K562 (cell line): ENCODE results near the gene TMPRSS9. TPM values are rescaled to one million over a fixed set of nuclear protein-coding genes. Genes with fewer than 3 reads are reported as not detected.
A peak's percentile ranks its signal among the peaks of the same experiment; 100 is the strongest.

Experiments
- ATAC-seq: fragments of 200-7000 bp; cut with Tn5 transposase; 3 replicates; pipeline ENCODE4 v1.9.1; 2020; ENCODE audit warnings: moderate library complexity
- BruUV-seq: library from RNA; stranded (reverse); fragments of 400-500 nt; replicated peaks from 2 replicates; lab custom pipeline; 2021; lab: Mats Ljungman, UMichigan
- CTCF ChIA-PET: fragments of 300-600 bp; formaldehyde crosslinking; extraction: SDS; loops from one replicate; lab custom pipeline; 2021; ENCODE audit warnings: low intra/inter-chr PET ratio; lab: Yijun Ruan, JAX
- POLR2A ChIA-PET: fragments of 300-600, 350-650 bp; sonication (Branson Sonifier 250); formaldehyde crosslinking; extraction: SDS; loops from one replicate; lab custom pipeline; 2021; ENCODE audit warnings: antibody characterized with exemption, inconsistent platforms; lab: Yijun Ruan, JAX
- DNase-seq, 4 experiments: peaks; one replicate each; pipeline versions ENCODE4 v3.0.0 to v3.0.0-alpha.2; 2011 to 2018; ENCODE audit warnings: low spot score in 3 of 4, mixed read lengths in 3 of 4; ENCODE audit errors: extremely low read depth in 1 of 4
- FAIRE-seq: peaks from 2 replicates; lab custom pipeline; 2011; peaks lifted over from hg19 to GRCh38; lab: Jason Lieb, UNC
- H2AFZ ChIP-seq: 2 replicates; pipeline ENCODE4 v1.6.0; 2011; ENCODE audit warnings: low read depth, low read length, control low read depth, inconsistent platforms
- H3K27ac ChIP-seq: fragments of 200-600 bp; 3 replicates; pipeline ENCODE4 v1.8.0; 2011; ENCODE audit warnings: low read depth, mild to moderate bottlenecking, control low read depth, inconsistent platforms, low read length, moderate library complexity, mixed read lengths; ENCODE audit errors: extremely low read depth
- H3K27me3 ChIP-seq, 2 experiments: fragments of 300-600 bp in 1 of 2; 2 replicates in 1 of 2; 3 replicates in 1 of 2; pipeline versions ENCODE4 v1.6.0 to v1.8.0; 2011; ENCODE audit warnings: inconsistent platforms in 2 of 2, low read length in 2 of 2, mild to moderate bottlenecking in 1 of 2, mixed read lengths in 1 of 2, moderate library complexity in 1 of 2; ENCODE audit not compliant: control insufficient read depth in 2 of 2, insufficient read depth in 2 of 2
- H3K36me3 ChIP-seq: fragments of 300-600 bp; 3 replicates; pipeline ENCODE4 v1.8.0; 2011; ENCODE audit warnings: mild to moderate bottlenecking, low read length, inconsistent platforms; ENCODE audit not compliant: control insufficient read depth, insufficient read depth
- H3K4me1 ChIP-seq, 2 experiments: fragments of 200-600 bp in 1 of 2; replicated peaks in 1 of 2; 2 replicates in 1 of 2; 3 replicates in 1 of 2; pipeline versions ENCODE4 v1.5.1 to v1.8.0; 2011; ENCODE audit warnings: inconsistent platforms in 2 of 2, low read length in 2 of 2, mild to moderate bottlenecking in 1 of 2, mixed read lengths in 1 of 2, moderate library complexity in 1 of 2; ENCODE audit not compliant: control insufficient read depth in 2 of 2, insufficient read depth in 2 of 2
- H3K4me2 ChIP-seq: 2 replicates; pipeline ENCODE4 v1.6.1; 2011; ENCODE audit warnings: low read length, control low read depth, inconsistent platforms, mixed read lengths; ENCODE audit not compliant: insufficient read depth
- H3K4me3 ChIP-seq: fragments of 200-600 bp; sonication (generic), shearing (Covaris generic); 2 replicates; pipeline ENCODE4 v1.5.1; 2016; ENCODE audit warnings: control low read depth, inconsistent platforms
- H3K79me2 ChIP-seq: fragments of 200-600 bp; 3 replicates; pipeline ENCODE4 v1.8.0; 2011; ENCODE audit warnings: low read length, inconsistent platforms; ENCODE audit not compliant: control insufficient read depth, insufficient read depth
- H3K9ac ChIP-seq, 2 experiments: 2 replicates each; pipeline versions ENCODE4 v1.6.0 to v1.6.1; 2011; ENCODE audit warnings: low read depth in 2 of 2, low read length in 2 of 2, control low read depth in 1 of 2, inconsistent platforms in 1 of 2, mild to moderate bottlenecking in 1 of 2, mixed read lengths in 1 of 2; ENCODE audit not compliant: insufficient read depth in 1 of 2
- H3K9me1 ChIP-seq: one replicate; pipeline ENCODE4 v1.6.0; 2011; ENCODE audit warnings: inconsistent platforms, mild to moderate bottlenecking, low read length, moderate library complexity; ENCODE audit not compliant: control insufficient read depth, insufficient read depth
- H3K9me3 ChIP-seq: replicated peaks from 2 replicates; pipeline ENCODE4 v1.5.1; 2011; ENCODE audit warnings: low read depth, low read length, inconsistent platforms; ENCODE audit not compliant: control insufficient read depth, insufficient read depth
- H4K20me1 ChIP-seq: replicated peaks from 2 replicates; pipeline ENCODE4 v1.6.1; 2011; ENCODE audit warnings: low read length, inconsistent platforms, mixed read lengths; ENCODE audit not compliant: control insufficient read depth, insufficient read depth
- ADNP ChIP-seq: fragments of 200-800 bp; sonication (Bioruptor generic); IDR thresholded peaks from 2 replicates; pipeline ENCODE4 v1.6.1; 2016; ENCODE audit warnings: missing genetic modification characterization, missing compliant biosample characterization
- ATF2 ChIP-seq: sonication (generic); formaldehyde crosslinking; IDR thresholded peaks from 2 replicates; pipeline ENCODE4 v1.8.1; 2022; ENCODE audit warnings: missing genetic modification reagents
- DLX4 ChIP-seq: fragments of 250-450 bp; sonication (Bioruptor Pico); IDR thresholded peaks from 2 replicates; pipeline ENCODE4 v1.6.1; 2021; ENCODE audit warnings: mild to moderate bottlenecking
- E2F6 ChIP-seq, 2 experiments: IDR thresholded peaks; 2 replicates each; pipeline ENCODE4 v1.6.1; 2011; ENCODE audit warnings: borderline replicate concordance in 1 of 2, control low read depth in 1 of 2, low read depth in 1 of 2, low read length in 1 of 2, mild to moderate bottlenecking in 1 of 2, mixed read lengths in 1 of 2, moderate library complexity in 1 of 2; ENCODE audit not compliant: insufficient read depth in 1 of 2, insufficient read length in 1 of 2, poor library complexity in 1 of 2, severe bottlenecking in 1 of 2; ENCODE audit errors: extremely low read depth in 1 of 2
- ESRRA ChIP-seq: fragments of 450-650 bp; IDR thresholded peaks from 2 replicates; pipeline ENCODE4 v1.6.1; 2014; ENCODE audit warnings: low read depth, mild to moderate bottlenecking, moderate library complexity, borderline replicate concordance
- KDM1A ChIP-seq, 2 experiments: fragments of 450-650 bp; IDR thresholded peaks; 2 replicates each; pipeline ENCODE4 v1.6.1; 2016; ENCODE audit warnings: mild to moderate bottlenecking in 2 of 2
- RBBP5 ChIP-seq: fragments of 200-600 bp; sonication (generic); IDR thresholded peaks from 2 replicates; pipeline ENCODE4 v1.6.1; 2012; ENCODE audit warnings: borderline replicate concordance, mild to moderate bottlenecking, low read length, control low read depth, inconsistent platforms; ENCODE audit not compliant: insufficient read depth, poor library complexity, severe bottlenecking
- ZBTB7A ChIP-seq: IDR thresholded peaks from 2 replicates; pipeline ENCODE4 v1.6.1; 2011; ENCODE audit warnings: low read depth, mild to moderate bottlenecking, low read length, moderate library complexity, borderline replicate concordance; ENCODE audit not compliant: control insufficient read depth
- ZFP36 ChIP-seq: fragments of 150-350 bp; IDR thresholded peaks from 2 replicates; pipeline ENCODE4 v1.6.1; 2018; ENCODE audit warnings: low read length, low read depth; ENCODE audit not compliant: partially characterized antibody
- WGBS: fragments of 100-300 bp; shearing (Covaris generic); methylation state at CpG from one replicate; pipeline ENCODE4 v1.1.6; 2016; ENCODE audit warnings: low coverage, mixed read lengths; ENCODE audit not compliant: insufficient coverage; ENCODE audit errors: missing lambda C conversion rate; 5-methylcytosine and 5-hydroxymethylcytosine counted together
- in situ Hi-C: fragments of 300-500 bp; cut with MboI; formaldehyde crosslinking; loops from 4 replicates; pipeline ENCODE4 v1.15.0; 2018; ENCODE audit warnings: inconsistent platforms, mixed read lengths
- intact Hi-C: fragments of 100-400 bp; cut with micrococcal nuclease; formaldehyde crosslinking; loops from 2 replicates; pipeline ENCODE4 v1.14.2; 2022
- polyA plus RNA-seq, 8 experiments: library from polyadenylated mRNA; depleted of rRNA in 4 of 8; stranded (reverse) in 5 of 8; unstranded in 3 of 8; fragments of >200 nt; fragmentation: Nextera tagmentation in 2 of 8; fragmentation: Illumina TruSeq in 1 of 8; extraction: Ambion mirVana in 2 of 8; extraction: Trizol in 1 of 8; gene quantifications; 2 replicates each; pipeline versions ENCODE4 v1.2.1 to v1.2.3, GENCODE V29; 2011 to 2014; ENCODE audit warnings: inconsistent platforms in 1 of 8, missing spikeins in 1 of 8
- total RNA-seq, 7 experiments: library from RNA; depleted of rRNA in 6 of 7; stranded (reverse); fragments of >200 nt in 6 of 7; fragmentation: Illumina TruSeq in 2 of 7; extraction: Trizol in 2 of 7; gene quantifications; 2 replicates each; pipeline versions ENCODE4 v1.2.1 to v1.2.3, GENCODE V29; 2011 to 2021; ENCODE audit warnings: low replicate concordance in 1 of 7

The TMPRSS9 gene
- total and polyA plus RNA-seq, 9 of the 15 experiments (the other 6 are each of a cell fraction or from before 2014, with no cell fraction given) = 0.01 to 0.03 TPM; not detected in 7

GRCh38 chr19:2454199-2454961, 94.3 kb downstream of the TMPRSS9 start:
- Histone ChIP-seq H3K9me1 (peaks cover 17% of the 10 kb centered on the region), H3K4me3 (no peak overlapping the region), H3K27me3 (no peaks in the 10 kb centered on the region), H3K9me3 (no peaks in the 10 kb centered on the region), H3K4me1 (peaks cover 5 to 48% of the 10 kb centered on the region in 2 experiments; a peak in 3 of 5 replicates), H3K79me2 (peaks cover 73% of the 10 kb centered on the region), H3K4me2 (no peak overlapping the region), H3K27ac (peak overlapping the region; percentile 43; the same call in 1 of the 3 replicates), H3K9ac (peak overlapping the region; percentile 41 to 99; a peak in 2 of 4 replicates), H3K36me3 (peaks cover 35% of the 10 kb centered on the region; the same call in 1 of the 3 replicates), H4K20me1 (peaks cover 29% of the 10 kb centered on the region; the same call in 1 of the 2 replicates), H2AFZ (no peak overlapping the region)
- ChIA-PET POLR2A (interaction anchor here (0.6 to 4.4 kb wide), 10 partner anchors 9 to 285 kb away, joined by 3 to 20 read pairs (median 4); partner anchors contain the start of gene GADD45B), CTCF (no interaction called here)
- WGBS = 70% methylated on average over 19 of the region's 19 CpGs
- DNase-seq = no peak
- FAIRE-seq = no peak
- in situ Hi-C loops = no loop called here
- BruUV-seq = no TSS peak
- TF ChIP-seq ZFP36 = peak; percentile 38
- TF ChIP-seq ADNP (tag) = no peak
- no peak for TF ChIP-seq RBBP5
- peak; percentile 39; the same call in 1 of the 2 replicates for TF ChIP-seq ESRRA
- TF ChIP-seq E2F6 (IDR thresholded peaks at IDR 0.05; ENCODE audit: borderline replicate concordance in 1 of 2, extremely low read depth in 1 of 2, insufficient read depth in 1 of 2, insufficient read length in 1 of 2, low read depth in 1 of 2, low read length in 1 of 2, poor library complexity in 1 of 2, severe bottlenecking in 1 of 2) = peak in 1 of 2 experiments; percentile 39
- no peak for TF ChIP-seq KDM1A (IDR thresholded peaks at IDR 0.05)
- TF ChIP-seq ZBTB7A = 0 out of 2 replicates have a peak, but pooled peaks have one; percentile 14
- no peak for TF ChIP-seq ATF2 (CRISPR knock-in tag)
- no peak for TF ChIP-seq DLX4 (CRISPR knock-in tag)
- ATAC-seq = no peak
- intact Hi-C loops = no loop called here
